SK-N-MC (cell line): ENCODE results near the gene RIN3.

Source experiments
- EZH2 ChIP-seq: fragments of 200-600 bp; sonication (generic); IDR thresholded peaks from one replicate; pipeline ENCODE4 v1.6.1; 2017; ENCODE audit warnings: antibody characterized with exemption
- FOXP2 ChIP-seq: optimal IDR thresholded peaks from 2 replicates; pipeline ENCODE3; 2011; ENCODE audit warnings: mild to moderate bottlenecking, moderate library complexity; ENCODE audit not compliant: insufficient read depth; ENCODE audit errors: extremely low read length, control extremely low read depth
- POLR2AphosphoS5 ChIP-seq: IDR thresholded peaks from 2 replicates; pipeline ENCODE4 v1.6.1; 2012; ENCODE audit warnings: mild to moderate bottlenecking, low read depth, low read length, borderline replicate concordance

DNA sequence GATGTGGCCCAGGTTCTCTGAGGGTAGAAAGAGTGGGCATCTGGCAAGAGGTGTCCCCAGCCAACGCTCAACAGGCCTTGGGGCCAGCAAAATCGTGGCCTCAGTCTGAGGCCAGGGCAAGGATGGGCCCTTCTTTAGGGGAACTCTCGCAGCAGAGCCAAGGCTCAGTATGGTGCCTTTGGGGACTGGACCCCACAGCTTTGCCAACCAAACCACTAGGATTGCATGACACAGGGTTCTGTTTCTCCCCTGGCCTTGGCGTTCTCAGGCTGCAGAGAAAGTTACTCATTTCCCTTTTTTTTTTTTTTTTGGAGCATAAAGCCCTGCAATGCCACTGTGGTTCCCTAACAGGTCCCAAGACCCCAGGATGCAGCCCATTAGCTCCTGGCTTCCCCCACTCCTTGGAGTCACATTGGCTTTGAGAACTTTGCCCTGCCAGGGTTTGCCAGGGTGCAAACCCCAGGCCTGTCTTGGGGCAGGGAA lies 134.3 kb downstream of the RIN3 start:
- no peak for TF ChIP-seq POLR2AphosphoS5
- no peak for TF ChIP-seq EZH2
- no peak for TF ChIP-seq FOXP2
